GM12878 (cell line): Measurements from ENCODE around the gene C8G. TPM values are rescaled to one million over a fixed set of nuclear protein-coding genes. Genes with fewer than 3 reads are reported as not detected.

Experiments used
- ATAC-seq: fragments of 200-7000 bp; cut with Tn5 transposase; 3 replicates; pipeline ENCODE4 v1.9.1; 2020; ENCODE audit warnings: mild to moderate bottlenecking, moderate library complexity
- BruUV-seq: library from RNA; stranded (reverse); fragments of 400-500 nt; replicated peaks from 2 replicates; lab custom pipeline; 2021; lab: Mats Ljungman, UMichigan
- CTCF ChIA-PET: fragments of 300-600 bp; sonication (Branson Sonifier 250); formaldehyde crosslinking; extraction: SDS; loops from one replicate; lab custom pipeline; 2021; ENCODE audit warnings: inconsistent platforms; lab: Yijun Ruan, JAX
- POLR2A ChIA-PET: fragments of 350-600 bp; formaldehyde crosslinking; extraction: SDS; loops from one replicate; lab custom pipeline; 2021; ENCODE audit warnings: inconsistent platforms; lab: Charles Lee
- RAD21 ChIA-PET: fragments of 300-600 bp; sonication (Branson Sonifier 250); formaldehyde crosslinking; loops from one replicate; lab custom pipeline; 2023; ENCODE audit warnings: antibody characterized with exemption; ENCODE audit not compliant: unreplicated experiment; lab: Charles Lee
- SMC1A ChIA-PET: fragments of 300-600 bp; sonication (Branson Sonifier 250); formaldehyde crosslinking; loops from one replicate; lab custom pipeline; 2023; ENCODE audit not compliant: unreplicated experiment, uncharacterized antibody; lab: Charles Lee
- DNase-seq: peaks from one replicate; pipeline ENCODE4 v3.0.0-alpha.2; 2011; ENCODE audit warnings: low read depth, low spot score
- FAIRE-seq: peaks from 3 replicates; lab custom pipeline; 2011; peaks lifted over from hg19 to GRCh38; lab: Jason Lieb, UNC
- H2AFZ ChIP-seq: 2 replicates; pipeline ENCODE4 v1.6.0; 2011; ENCODE audit warnings: low read depth, low read length, control low read depth; ENCODE audit not compliant: control insufficient read depth
- H3K27ac ChIP-seq: 2 replicates; pipeline ENCODE4 v1.5.1; 2011; ENCODE audit warnings: control low read depth; ENCODE audit not compliant: control insufficient read depth, insufficient read depth
- H3K27me3 ChIP-seq, 2 experiments: replicated peaks in 1 of 2; 2 replicates each; pipeline versions ENCODE4 v1.6.0 to v1.6.1; 2011; ENCODE audit warnings: low read length in 1 of 2; ENCODE audit not compliant: control insufficient read depth in 2 of 2, insufficient read depth in 2 of 2
- H3K36me3 ChIP-seq, 2 experiments: 2 replicates each; pipeline ENCODE4 v1.5.1; 2011; ENCODE audit warnings: low read length in 1 of 2; ENCODE audit not compliant: control insufficient read depth in 2 of 2, insufficient read depth in 2 of 2
- H3K4me1 ChIP-seq: 2 replicates; pipeline ENCODE4 v1.6.1; 2011; ENCODE audit warnings: mild to moderate bottlenecking, low read length, moderate library complexity, mixed read lengths; ENCODE audit not compliant: control insufficient read depth, insufficient read depth
- H3K4me2 ChIP-seq: 2 replicates; pipeline ENCODE4 v1.6.0; 2011; ENCODE audit warnings: control low read depth; ENCODE audit not compliant: control insufficient read depth, insufficient read depth
- H3K4me3 ChIP-seq: fragments of 200-600 bp; sonication (generic); 2 replicates; pipeline ENCODE4 v1.5.1; 2016
- H3K79me2 ChIP-seq: 2 replicates; pipeline ENCODE4 v1.6.0; 2011; ENCODE audit warnings: low read length; ENCODE audit not compliant: control insufficient read depth, insufficient read depth
- H3K9ac ChIP-seq: 2 replicates; pipeline ENCODE4 v1.8.0; 2011; ENCODE audit warnings: low read length, control low read depth, mixed read lengths; ENCODE audit not compliant: control insufficient read depth, insufficient read depth
- H3K9me3 ChIP-seq: replicated peaks from 3 replicates; pipeline ENCODE4 v1.5.1; 2011; ENCODE audit warnings: mild to moderate bottlenecking, low read length; ENCODE audit not compliant: control insufficient read depth, insufficient read depth
- H4K20me1 ChIP-seq: 2 replicates; pipeline ENCODE4 v1.6.0; 2011; ENCODE audit not compliant: control insufficient read depth, insufficient read depth
- CTCF ChIP-seq, 3 experiments: IDR thresholded peaks in 2 of 3; conservative IDR thresholded peaks in 1 of 3; 2 replicates each; pipeline ENCODE4 v1.5.1; 2011; ENCODE audit warnings: low read depth in 3 of 3, low read length in 3 of 3, mild to moderate bottlenecking in 3 of 3, control low read depth in 2 of 3, moderate library complexity in 2 of 3, inconsistent platforms in 1 of 3, mixed read lengths in 1 of 3; ENCODE audit not compliant: control insufficient read depth in 2 of 3, insufficient read depth in 1 of 3; ENCODE audit errors: extremely low read depth in 1 of 3
- EZH2 ChIP-seq: IDR thresholded peaks from 2 replicates; pipeline ENCODE4 v1.6.1; 2012; ENCODE audit warnings: low read depth, mild to moderate bottlenecking, control low read depth, inconsistent platforms, low read length, borderline replicate concordance; ENCODE audit not compliant: control insufficient read depth
- HCFC1 ChIP-seq: fragments of 150-350 bp; IDR thresholded peaks from 2 replicates; pipeline ENCODE4 v1.6.1; 2014; ENCODE audit warnings: low read length
- POLR2A ChIP-seq: IDR thresholded peaks from 2 replicates; pipeline ENCODE4 v1.6.1; 2011; ENCODE audit warnings: low read depth, mild to moderate bottlenecking, low read length
- POLR2AphosphoS5 ChIP-seq: IDR thresholded peaks from 2 replicates; pipeline ENCODE4 v1.6.1; 2011; ENCODE audit warnings: mild to moderate bottlenecking, low read length, inconsistent platforms
- RUNX3 ChIP-seq: IDR thresholded peaks from 2 replicates; pipeline ENCODE4 v1.6.1; 2012; ENCODE audit warnings: low read length, inconsistent platforms
- WGBS: methylation state at CpG from one replicate; pipeline ENCODE4 v1.1.6; 2016; ENCODE audit warnings: low lambda C conversion rate; ENCODE audit not compliant: insufficient replicate concordance, insufficient coverage; ENCODE audit errors: missing lambda C conversion rate; 5-methylcytosine and 5-hydroxymethylcytosine counted together
- in situ Hi-C: fragments of 300-500 bp; cut with MboI; formaldehyde crosslinking; loops from 9 replicates; pipeline ENCODE4 v1.14.3; 2018; ENCODE audit warnings: mixed read lengths
- intact Hi-C: fragments of 100-400 bp; cut with micrococcal nuclease; formaldehyde crosslinking; loops from one replicate; pipeline ENCODE4 v1.14.2; 2022; ENCODE audit not compliant: unreplicated experiment
- polyA plus RNA-seq, 11 experiments: library from polyadenylated mRNA; depleted of rRNA in 4 of 11; unstranded in 6 of 11; stranded (reverse) in 5 of 11; fragments of >200 nt; fragmentation: Nextera tagmentation in 4 of 11; fragmentation: Illumina TruSeq in 1 of 11; extraction: Ambion mirVana in 4 of 11; extraction: Trizol in 1 of 11; gene quantifications; 1 replicate in 1 of 11; 2 replicates in 10 of 11; pipeline versions ENCODE4 v1.2.1 to v1.2.3, GENCODE V29; 2011 to 2016; ENCODE audit warnings: inconsistent platforms in 2 of 11, missing spikeins in 2 of 11, low read depth in 1 of 11
- total RNA-seq, 4 experiments: library from RNA; depleted of rRNA in 3 of 4; stranded (reverse); fragments of >200 nt in 3 of 4; fragmentation: Illumina TruSeq in 1 of 4; extraction: Trizol in 1 of 4; gene quantifications; 2 replicates each; pipeline versions ENCODE4 v1.2.1 to v1.2.3, GENCODE V29; 2013 to 2021

Gene C8G
- total and polyA plus RNA-seq, 10 of the 15 experiments (the other 5 are each of a cell fraction or from before 2014, with no cell fraction given): 0.26 to 0.69 (median 0.50) TPM; not detected in 7

DNA sequence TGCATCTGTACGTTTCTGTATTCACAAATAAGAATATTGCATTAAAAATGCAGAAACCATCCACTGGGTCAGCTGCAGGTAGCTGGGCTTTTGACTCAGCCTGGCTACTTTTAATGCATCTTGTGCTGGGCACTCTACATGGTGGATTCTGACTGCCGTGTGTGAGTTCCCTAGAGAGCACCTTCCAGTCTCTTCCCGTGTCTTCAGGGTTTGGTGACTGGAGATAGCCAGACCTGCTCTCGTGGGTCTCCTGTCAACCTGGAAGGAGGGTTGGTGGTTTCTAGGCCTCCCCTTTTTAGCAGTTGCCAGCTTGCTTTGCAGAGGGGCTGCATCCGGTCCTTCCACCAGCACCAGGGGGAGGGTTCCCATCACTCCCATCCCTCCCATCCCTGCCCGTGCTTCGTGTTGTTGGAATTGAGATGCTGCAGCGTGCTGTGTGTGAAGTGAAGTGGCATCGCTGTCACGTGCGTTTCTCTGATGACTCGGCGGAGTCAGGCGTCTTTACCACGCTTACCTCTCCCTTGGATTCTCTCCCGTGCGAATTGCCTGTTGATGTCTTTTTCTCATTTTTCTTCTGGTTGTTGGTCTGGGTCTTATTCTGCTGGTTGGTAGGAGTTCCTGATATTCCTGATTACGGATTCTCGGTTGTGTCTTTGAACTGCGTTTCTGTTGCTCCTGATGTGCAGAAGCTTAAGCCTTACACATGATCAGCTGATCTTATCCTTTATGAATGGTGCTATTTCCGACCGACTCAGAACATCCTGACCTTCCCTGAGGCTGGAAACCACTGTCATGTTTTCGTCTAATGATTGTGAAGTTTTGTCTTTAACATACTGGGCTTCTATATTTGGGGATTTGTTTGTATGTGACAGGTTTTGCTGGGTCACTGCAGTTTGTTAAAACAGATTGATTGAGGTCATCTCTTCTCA, 17.4 kb upstream of the C8G start:
- ChIA-PET CTCF (interaction anchor here (0.7 to 0.9 kb wide), 2 partner anchors 9 to 88 kb away, joined by 3 read pairs; no protein-coding TSS in a partner anchor), POLR2A (no interaction called here), SMC1A (no interaction called here), RAD21 (no interaction called here)
- Histone ChIP-seq H3K9ac (no peak overlapping the region), H4K20me1 (no peaks in the 10 kb centered on the region), H3K9me3 (no peaks in the 10 kb centered on the region), H3K27me3 (no peaks in the 10 kb centered on the region), H2AFZ (no peak overlapping the region), H3K4me2 (no peak overlapping the region), H3K36me3 (peaks cover 16 to 18% of the 10 kb centered on the region in 2 experiments), H3K4me3 (no peak overlapping the region), H3K4me1 (no peaks in the 10 kb centered on the region), H3K79me2 (no peaks in the 10 kb centered on the region), H3K27ac (no peak overlapping the region)
- 76% methylated on average over 18 of the region's 23 CpGs for WGBS
- TSS peak; percentile 51 for BruUV-seq
- TF ChIP-seq POLR2A: peak; percentile 33; the same call in 1 of the 2 replicates
- TF ChIP-seq HCFC1: no peak
- TF ChIP-seq POLR2AphosphoS5: peak; percentile 25; the same call in 1 of the 2 replicates
- ATAC-seq (no peak), FAIRE-seq (no peak), DNase-seq (no peak)
- intact Hi-C loops: no loop called here
- in situ Hi-C loops: no loop called here

DNA sequence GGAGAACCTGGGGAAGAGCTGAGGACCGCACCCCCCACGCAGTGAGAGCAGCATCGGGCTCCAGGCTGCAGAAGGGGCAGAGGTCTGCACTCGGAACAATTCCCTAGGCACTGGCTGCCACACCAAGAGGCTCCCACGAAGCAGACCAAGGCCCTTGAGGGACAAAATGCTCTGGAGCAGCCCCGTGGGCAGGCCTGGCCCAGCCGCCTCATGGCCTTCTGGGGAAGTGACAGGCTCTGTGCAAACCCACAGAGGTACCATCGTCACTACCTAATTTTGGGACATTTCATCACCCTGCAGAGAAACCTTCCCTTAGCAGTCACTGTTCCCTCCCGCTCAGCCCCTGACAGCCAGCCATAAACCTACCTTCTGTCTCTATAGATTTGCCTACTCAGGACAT, 16.5 kb upstream of the C8G start:
- H3K4me2 ChIP-seq: no peak overlapping the region
- H3K9ac ChIP-seq: no peak overlapping the region
- ChIA-PET POLR2A (interaction anchor here (0.6 kb wide), 1 partner anchor 136 kb away, joined by 5 read pairs; no protein-coding TSS in a partner anchor), RAD21 (no interaction called here), SMC1A (no interaction called here), CTCF (no interaction called here)
- no peaks in the 10 kb centered on the region for H3K79me2 ChIP-seq
- H2AFZ ChIP-seq: no peak overlapping the region
- WGBS: 81% methylated on average over 9 of the region's 9 CpGs
- TF ChIP-seq RUNX3 (0 out of 2 replicates have a peak, but pooled peaks have one; percentile 10), EZH2 (no peak), CTCF (IDR thresholded peaks at IDR 0.05 in 2 of 3, conservative IDR thresholded peaks at IDR 0.05 in 1 of 3; ENCODE audit: control insufficient read depth in 2 of 3, extremely low read depth in 1 of 3, insufficient read depth in 1 of 3, low read depth in 3 of 3, low read length in 3 of 3) (0 out of 6 replicates have a peak, but pooled peaks of 1 of the 3 experiments have one; percentile 9)
- no peaks in the 10 kb centered on the region for H4K20me1 ChIP-seq
- intact Hi-C loops (no loop called here), in situ Hi-C loops (no loop called here)
- no peak for DNase-seq
- peaks cover 16 to 21% of the 10 kb centered on the region in 2 experiments for H3K36me3 ChIP-seq
- FAIRE-seq: no peak
- no peak overlapping the region for H3K27ac ChIP-seq
- ATAC-seq: peak; percentile 66
- no peaks in the 10 kb centered on the region for H3K27me3 ChIP-seq
- BruUV-seq: no TSS peak
- H3K9me3 ChIP-seq: no peaks in the 10 kb centered on the region; the same call in 2 of the 3 replicates
- H3K4me3 ChIP-seq: no peak overlapping the region
- no peaks in the 10 kb centered on the region for H3K4me1 ChIP-seq
